BE2C (cell line): ENCODE measurements around the gene ZCRB1.

Experiments
- DNase-seq: peaks from one replicate; pipeline ENCODE4 v3.0.0-alpha.2; 2020
- H3K27me3 ChIP-seq: fragments of 250-450 bp; sonication (Bioruptor Pico); 2 replicates; pipeline ENCODE4 v1.5.1; 2020; ENCODE audit warnings: mild to moderate bottlenecking
- H3K36me3 ChIP-seq: fragments of 250-450 bp; sonication (Bioruptor Pico); 2 replicates; pipeline ENCODE4 v1.5.1; 2020; ENCODE audit warnings: mild to moderate bottlenecking
- H3K4me1 ChIP-seq: fragments of 250-450 bp; sonication (Bioruptor Pico); 2 replicates; pipeline ENCODE4 v1.5.1; 2020
- H3K4me3 ChIP-seq: 2 replicates; pipeline ENCODE4 v1.5.1; 2011; ENCODE audit warnings: low read depth, low read length
- H3K9me3 ChIP-seq: fragments of 250-450 bp; sonication (Bioruptor Pico); 2 replicates; pipeline ENCODE4 v1.5.1; 2020
- TF ChIP-seq, protein P1 (sequence below): IDR thresholded peaks from 2 replicates; pipeline ENCODE4 v1.5.1; 2012; ENCODE audit warnings: mild to moderate bottlenecking, low read depth, low read length

ZCRB1 gene

DNA sequence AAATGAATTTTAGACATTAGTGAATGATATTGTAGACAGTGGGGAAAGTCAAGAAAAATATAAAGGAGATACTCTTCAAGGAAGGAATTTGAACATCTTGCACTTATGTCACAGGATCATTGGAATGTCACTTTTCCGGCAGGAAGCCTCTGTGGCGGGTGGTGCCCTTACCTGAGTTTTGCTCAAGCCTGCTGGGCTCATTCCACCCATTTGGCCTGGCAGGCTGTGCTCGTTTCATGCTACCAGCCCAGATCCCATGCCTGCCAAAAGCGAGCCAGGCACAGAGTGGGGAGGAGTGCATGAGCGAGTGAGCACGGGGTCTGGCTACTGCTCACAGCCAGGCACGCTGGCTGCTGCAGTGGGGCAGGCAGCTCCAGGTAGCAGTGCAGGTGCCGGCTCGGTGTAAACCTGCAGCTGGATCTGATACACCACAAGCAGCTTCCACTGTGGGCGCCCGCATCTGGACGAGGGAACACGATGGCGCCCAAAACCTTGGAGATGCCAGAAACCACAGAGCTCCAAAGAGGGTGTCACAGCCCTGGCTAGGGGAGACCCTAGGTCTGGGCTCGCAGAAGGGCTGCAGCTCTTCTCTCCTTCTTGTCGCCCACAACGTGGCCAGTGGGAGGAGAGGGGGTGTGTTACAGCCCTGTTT is 59.2 kb downstream of the ZCRB1 start:
- H3K4me1 ChIP-seq = no peaks in the 10 kb centered on the region
- no peaks in the 10 kb centered on the region for H3K36me3 ChIP-seq
- no peaks in the 10 kb centered on the region for H3K27me3 ChIP-seq
- no peak for DNase-seq
- TF ChIP-seq, protein P1, sequence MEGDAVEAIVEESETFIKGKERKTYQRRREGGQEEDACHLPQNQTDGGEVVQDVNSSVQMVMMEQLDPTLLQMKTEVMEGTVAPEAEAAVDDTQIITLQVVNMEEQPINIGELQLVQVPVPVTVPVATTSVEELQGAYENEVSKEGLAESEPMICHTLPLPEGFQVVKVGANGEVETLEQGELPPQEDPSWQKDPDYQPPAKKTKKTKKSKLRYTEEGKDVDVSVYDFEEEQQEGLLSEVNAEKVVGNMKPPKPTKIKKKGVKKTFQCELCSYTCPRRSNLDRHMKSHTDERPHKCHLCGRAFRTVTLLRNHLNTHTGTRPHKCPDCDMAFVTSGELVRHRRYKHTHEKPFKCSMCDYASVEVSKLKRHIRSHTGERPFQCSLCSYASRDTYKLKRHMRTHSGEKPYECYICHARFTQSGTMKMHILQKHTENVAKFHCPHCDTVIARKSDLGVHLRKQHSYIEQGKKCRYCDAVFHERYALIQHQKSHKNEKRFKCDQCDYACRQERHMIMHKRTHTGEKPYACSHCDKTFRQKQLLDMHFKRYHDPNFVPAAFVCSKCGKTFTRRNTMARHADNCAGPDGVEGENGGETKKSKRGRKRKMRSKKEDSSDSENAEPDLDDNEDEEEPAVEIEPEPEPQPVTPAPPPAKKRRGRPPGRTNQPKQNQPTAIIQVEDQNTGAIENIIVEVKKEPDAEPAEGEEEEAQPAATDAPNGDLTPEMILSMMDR = no peak
- H3K4me3 ChIP-seq = no peak overlapping the region
- no peaks in the 10 kb centered on the region for H3K9me3 ChIP-seq

DNA sequence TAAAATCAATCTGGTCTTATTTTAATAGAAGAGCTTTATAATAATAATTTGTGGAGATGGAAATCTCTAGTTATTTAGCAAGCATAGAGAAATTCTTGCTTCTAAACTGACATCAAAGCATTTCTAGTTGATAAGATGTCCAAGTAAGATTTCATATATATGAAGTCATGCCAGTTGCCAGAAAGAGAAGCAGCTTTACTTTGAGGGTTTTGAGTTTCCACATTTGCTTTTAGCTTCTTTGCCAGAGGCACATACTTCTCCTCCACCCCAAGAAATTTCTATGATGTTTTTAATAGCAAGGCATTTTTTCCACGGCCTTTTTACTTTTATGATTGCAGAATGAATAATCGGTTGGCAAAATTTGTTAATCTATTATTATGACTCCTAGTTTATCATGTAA is 63.6 kb downstream of the ZCRB1 start:
- no peak for DNase-seq
- no peak overlapping the region for H3K4me3 ChIP-seq
- no peaks in the 10 kb centered on the region for H3K36me3 ChIP-seq
- TF ChIP-seq, protein P1 = no peak
- H3K27me3 ChIP-seq = no peaks in the 10 kb centered on the region
- H3K9me3 ChIP-seq = no peaks in the 10 kb centered on the region
- no peaks in the 10 kb centered on the region for H3K4me1 ChIP-seq
